Measurements from ENCODE around the gene IGSF23.
"Not testable (repeated sequence)": the region's sequence is repeated elsewhere in the genome, so short reads cannot be mapped to it uniquely, and the experiment has no call there.

- TF ChIP-seq CTCF (IDR thresholded peaks at IDR 0.05) = peak; percentile 45
- TF ChIP-seq ZFX (IDR thresholded peaks at IDR 0.05; ENCODE audit: borderline replicate concordance) = not testable (repeated sequence)
These were observed 2.9 kb upstream of the IGSF23 start for GRCh38 chr19:44610497-44610896.
